Measurements from ENCODE around the gene SYK.

The SYK gene

DNA sequence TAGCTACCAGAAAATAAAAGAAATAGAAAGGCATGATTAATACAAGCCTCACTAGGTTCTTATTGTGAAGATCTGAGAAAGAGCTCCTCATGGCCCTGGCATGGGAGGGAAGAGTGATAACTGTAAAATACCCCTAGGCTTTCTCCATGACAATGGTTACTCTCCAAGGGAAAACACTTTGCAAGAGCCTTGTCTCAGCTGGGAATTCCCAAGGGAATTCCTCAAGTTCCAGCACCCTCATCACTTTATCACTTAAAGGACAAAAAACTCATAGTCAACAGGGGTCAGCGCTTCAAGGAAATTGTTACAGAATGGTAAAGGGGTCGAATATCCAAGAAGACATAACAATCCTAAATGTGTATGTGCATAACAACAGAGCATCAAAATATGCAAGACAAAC lies 21.2 kb downstream of the SYK start:
- TF ChIP-seq, protein P1, sequence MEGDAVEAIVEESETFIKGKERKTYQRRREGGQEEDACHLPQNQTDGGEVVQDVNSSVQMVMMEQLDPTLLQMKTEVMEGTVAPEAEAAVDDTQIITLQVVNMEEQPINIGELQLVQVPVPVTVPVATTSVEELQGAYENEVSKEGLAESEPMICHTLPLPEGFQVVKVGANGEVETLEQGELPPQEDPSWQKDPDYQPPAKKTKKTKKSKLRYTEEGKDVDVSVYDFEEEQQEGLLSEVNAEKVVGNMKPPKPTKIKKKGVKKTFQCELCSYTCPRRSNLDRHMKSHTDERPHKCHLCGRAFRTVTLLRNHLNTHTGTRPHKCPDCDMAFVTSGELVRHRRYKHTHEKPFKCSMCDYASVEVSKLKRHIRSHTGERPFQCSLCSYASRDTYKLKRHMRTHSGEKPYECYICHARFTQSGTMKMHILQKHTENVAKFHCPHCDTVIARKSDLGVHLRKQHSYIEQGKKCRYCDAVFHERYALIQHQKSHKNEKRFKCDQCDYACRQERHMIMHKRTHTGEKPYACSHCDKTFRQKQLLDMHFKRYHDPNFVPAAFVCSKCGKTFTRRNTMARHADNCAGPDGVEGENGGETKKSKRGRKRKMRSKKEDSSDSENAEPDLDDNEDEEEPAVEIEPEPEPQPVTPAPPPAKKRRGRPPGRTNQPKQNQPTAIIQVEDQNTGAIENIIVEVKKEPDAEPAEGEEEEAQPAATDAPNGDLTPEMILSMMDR (conservative IDR thresholded peaks at IDR 0.05; ENCODE audit: low read length): no peak
- TF ChIP-seq EZH2phosphoT487 (IDR thresholded peaks at IDR 0.05; ENCODE audit: borderline replicate concordance): no peak
- Histone ChIP-seq H3K9ac (ENCODE audit: low read depth, low read length, poor library complexity, severe bottlenecking) (no peak overlapping the region), H3K9me2 (replicated peaks; ENCODE audit: low read depth, low read length) (no peaks in the 10 kb centered on the region), H3K36me3 (ENCODE audit: insufficient read depth, low read length) (peaks cover 46% of the 10 kb centered on the region), H3F3A (ENCODE audit: low read depth) (no peaks in the 10 kb centered on the region), H3K4me3 (ENCODE audit: low read length, poor library complexity, severe bottlenecking) (no peak overlapping the region), H2AFZ (ENCODE audit: low read length) (no peak overlapping the region), H3K79me2 (ENCODE audit: insufficient read depth, low read length) (peaks cover 99% of the 10 kb centered on the region), H3K9me3 (ENCODE audit: insufficient read depth, low read depth, low read length) (peaks cover 12% of the 10 kb centered on the region), H3K27me3 (ENCODE audit: insufficient read depth, low read length, poor library complexity, severe bottlenecking) (no peaks in the 10 kb centered on the region), H3K4me1 (ENCODE audit: insufficient read depth, low read length, poor library complexity, severe bottlenecking) (peaks cover 30% of the 10 kb centered on the region), H3K4me2 (ENCODE audit: low read depth, low read length, poor library complexity, severe bottlenecking) (no peak overlapping the region), H4K20me1 (ENCODE audit: insufficient read depth, low read length, poor library complexity, severe bottlenecking) (no peaks in the 10 kb centered on the region)

DNA sequence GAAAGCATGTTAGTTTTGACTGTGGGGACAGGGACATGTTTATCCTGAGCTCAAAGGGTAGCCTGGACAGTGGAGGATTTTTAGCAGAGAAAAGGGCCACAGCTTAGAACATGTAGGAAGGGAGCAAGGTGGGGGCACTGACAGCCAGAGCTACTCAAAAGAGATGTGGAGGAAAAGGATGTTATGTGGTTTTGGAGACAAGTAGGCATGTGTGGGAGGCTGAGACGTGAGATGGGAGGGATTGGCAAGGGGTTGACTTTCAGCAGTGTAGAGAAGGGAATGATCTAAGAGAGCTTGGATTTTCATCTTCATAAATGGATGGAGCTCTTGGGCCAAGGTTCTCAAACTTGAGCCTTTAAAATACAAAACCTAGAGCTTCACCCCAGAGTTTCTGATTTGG lies 24.0 kb downstream of the SYK start:
- no peak overlapping the region for H3K4me2 ChIP-seq (ENCODE audit: low read depth, low read length, poor library complexity, severe bottlenecking)
- peaks cover 32% of the 10 kb centered on the region for H3K4me1 ChIP-seq (ENCODE audit: insufficient read depth, low read length, poor library complexity, severe bottlenecking)
- no peaks in the 10 kb centered on the region for H3K9me2 ChIP-seq (replicated peaks; ENCODE audit: low read depth, low read length)
- no peak overlapping the region for H2AFZ ChIP-seq (ENCODE audit: low read length)
- TF ChIP-seq, protein P1 (conservative IDR thresholded peaks at IDR 0.05; ENCODE audit: low read length): no peak
- TF ChIP-seq EZH2phosphoT487 (IDR thresholded peaks at IDR 0.05; ENCODE audit: borderline replicate concordance): no peak
- no peak overlapping the region for H3K4me3 ChIP-seq (ENCODE audit: low read length, poor library complexity, severe bottlenecking)
- no peak overlapping the region for H3K9ac ChIP-seq (ENCODE audit: low read depth, low read length, poor library complexity, severe bottlenecking)
- peaks cover 12% of the 10 kb centered on the region for H3K9me3 ChIP-seq (ENCODE audit: insufficient read depth, low read depth, low read length)
- H3F3A ChIP-seq (ENCODE audit: low read depth): no peaks in the 10 kb centered on the region
- no peaks in the 10 kb centered on the region for H3K27me3 ChIP-seq (ENCODE audit: insufficient read depth, low read length, poor library complexity, severe bottlenecking)
- no peaks in the 10 kb centered on the region for H4K20me1 ChIP-seq (ENCODE audit: insufficient read depth, low read length, poor library complexity, severe bottlenecking)
- peaks cover 94% of the 10 kb centered on the region for H3K79me2 ChIP-seq (ENCODE audit: insufficient read depth, low read length)
- H3K36me3 ChIP-seq (ENCODE audit: insufficient read depth, low read length): peaks cover 20% of the 10 kb centered on the region

DNA sequence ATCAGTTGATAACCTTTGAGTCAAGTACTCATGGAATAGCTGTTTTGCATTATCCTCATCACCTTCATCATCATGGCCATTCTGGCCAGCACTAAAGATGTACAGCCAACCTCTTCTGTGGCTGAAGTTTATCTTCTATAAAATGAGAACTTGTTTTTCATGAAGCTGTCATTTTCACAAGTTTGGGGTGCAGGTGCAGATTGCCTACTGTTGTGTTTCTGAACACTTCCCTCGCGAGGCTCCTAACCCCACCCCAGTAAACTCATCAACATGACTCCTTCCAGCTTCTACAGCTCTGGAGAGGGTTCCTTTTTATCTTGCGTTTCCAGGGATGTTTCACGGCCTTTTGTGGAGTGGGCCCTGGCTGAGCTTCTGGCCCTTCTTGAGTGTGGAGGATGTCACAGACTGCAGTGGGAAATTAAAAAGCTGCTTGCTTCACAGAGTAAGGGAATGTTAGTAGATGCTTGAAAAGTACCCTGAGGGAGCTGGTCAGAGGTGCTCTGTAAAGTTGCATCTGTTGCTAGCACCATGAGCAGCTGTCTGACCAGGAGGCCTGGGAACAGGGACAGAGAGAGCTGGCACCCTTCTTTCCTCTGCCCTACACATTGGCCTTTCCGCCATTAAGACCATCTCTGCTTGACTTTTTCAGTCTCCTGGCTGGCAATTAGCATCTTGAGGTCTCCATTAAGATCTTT lies 24.9 kb downstream of the SYK start:
- H2AFZ ChIP-seq (ENCODE audit: low read length): no peak overlapping the region
- H3K4me3 ChIP-seq (ENCODE audit: low read length, poor library complexity, severe bottlenecking): no peak overlapping the region
- H3K36me3 ChIP-seq (ENCODE audit: insufficient read depth, low read length): peaks cover 21% of the 10 kb centered on the region
- TF ChIP-seq, protein P1 (conservative IDR thresholded peaks at IDR 0.05; ENCODE audit: low read length): no peak
- no peak for TF ChIP-seq EZH2phosphoT487 (IDR thresholded peaks at IDR 0.05; ENCODE audit: borderline replicate concordance)
- H3K9me3 ChIP-seq (ENCODE audit: insufficient read depth, low read depth, low read length): peaks cover 12% of the 10 kb centered on the region
- no peaks in the 10 kb centered on the region for H3K27me3 ChIP-seq (ENCODE audit: insufficient read depth, low read length, poor library complexity, severe bottlenecking)
- no peaks in the 10 kb centered on the region for H3K9me2 ChIP-seq (replicated peaks; ENCODE audit: low read depth, low read length)
- peaks cover 94% of the 10 kb centered on the region for H3K79me2 ChIP-seq (ENCODE audit: insufficient read depth, low read length)
- H4K20me1 ChIP-seq (ENCODE audit: insufficient read depth, low read length, poor library complexity, severe bottlenecking): peaks cover 3% of the 10 kb centered on the region
- peak overlapping the region; percentile 9 for H3K4me2 ChIP-seq (ENCODE audit: low read depth, low read length, poor library complexity, severe bottlenecking)
- H3K9ac ChIP-seq (ENCODE audit: low read depth, low read length, poor library complexity, severe bottlenecking): no peak overlapping the region
- no peaks in the 10 kb centered on the region for H3F3A ChIP-seq (ENCODE audit: low read depth)
- peaks cover 40% of the 10 kb centered on the region for H3K4me1 ChIP-seq (ENCODE audit: insufficient read depth, low read length, poor library complexity, severe bottlenecking)
